Effector memory CD4-positive, alpha-beta T cell (primary cell): ENCODE data around the gene BFSP1.

Experiments
- DNase-seq, 3 donors: peaks; one replicate each; pipeline ENCODE4 v3.0.0-alpha.2; 2020
- H3K27ac ChIP-seq: 2 replicates; pipeline ENCODE4 v1.7.0; 2013; ENCODE audit warnings: mild to moderate bottlenecking, low read length, moderate library complexity; ENCODE audit not compliant: insufficient read depth, poor library complexity, severe bottlenecking
- H3K27me3 ChIP-seq: replicated peaks from 2 replicates; pipeline ENCODE4 v1.7.0; 2013; ENCODE audit warnings: mild to moderate bottlenecking, low read length; ENCODE audit not compliant: insufficient read depth, control insufficient read depth, poor library complexity, severe bottlenecking
- H3K36me3 ChIP-seq: 2 replicates; pipeline ENCODE4 v1.7.0; 2013; ENCODE audit warnings: mild to moderate bottlenecking, low read length, moderate library complexity; ENCODE audit not compliant: control insufficient read depth, insufficient read depth
- H3K4me1 ChIP-seq: 2 replicates; pipeline ENCODE4 v1.7.0; 2013; ENCODE audit warnings: low read length, mild to moderate bottlenecking; ENCODE audit not compliant: control insufficient read depth, insufficient read depth, poor library complexity, severe bottlenecking
- H3K4me3 ChIP-seq: 2 replicates; pipeline ENCODE4 v1.7.0; 2013; ENCODE audit warnings: low read length, low read depth, mild to moderate bottlenecking; ENCODE audit not compliant: insufficient read depth, poor library complexity, severe bottlenecking
- H3K9me3 ChIP-seq: 2 replicates; pipeline ENCODE4 v1.7.0; 2013; ENCODE audit warnings: mild to moderate bottlenecking, low read length, moderate library complexity; ENCODE audit not compliant: control insufficient read depth

The BFSP1 gene

GRCh38 chr20:17568972-17569521 is 37.9 kb upstream of the BFSP1 start:
- Histone ChIP-seq H3K27ac (no peak overlapping the region), H3K9me3 (no peaks in the 10 kb centered on the region), H3K4me3 (peak overlapping the region; percentile 92), H3K36me3 (no peaks in the 10 kb centered on the region), H3K27me3 (no peaks in the 10 kb centered on the region), H3K4me1 (peaks cover 4% of the 10 kb centered on the region)
- DNase-seq: peak in 1 of 3 donors; percentile 20

- no peak overlapping the region for H3K4me3 ChIP-seq
- no peak overlapping the region for H3K27ac ChIP-seq
- no peaks in the 10 kb centered on the region for H3K36me3 ChIP-seq
- no peak for DNase-seq
- H3K27me3 ChIP-seq: no peaks in the 10 kb centered on the region
- H3K9me3 ChIP-seq: no peaks in the 10 kb centered on the region
- H3K4me1 ChIP-seq: peaks cover 4% of the 10 kb centered on the region
Measured at GRCh38 chr20:17568045-17568788, 37.0 kb upstream of the BFSP1 start.

- H3K9me3 ChIP-seq: no peaks in the 10 kb centered on the region
- no peak overlapping the region for H3K27ac ChIP-seq
- H3K36me3 ChIP-seq: no peaks in the 10 kb centered on the region
- peaks cover 4% of the 10 kb centered on the region for H3K4me1 ChIP-seq
- no peaks in the 10 kb centered on the region for H3K27me3 ChIP-seq
- no peak for DNase-seq
- H3K4me3 ChIP-seq: no peak overlapping the region
Measured at GRCh38 chr20:17566345-17566744, 35.2 kb upstream of the BFSP1 start.

GRCh38 chr20:17565169-17565845 is 34.1 kb upstream of the BFSP1 start:
- Histone ChIP-seq H3K27ac (no peak overlapping the region), H3K36me3 (no peaks in the 10 kb centered on the region), H3K9me3 (no peaks in the 10 kb centered on the region), H3K27me3 (no peaks in the 10 kb centered on the region), H3K4me1 (peaks cover 4% of the 10 kb centered on the region), H3K4me3 (no peak overlapping the region)
- DNase-seq: no peak

- Histone ChIP-seq H3K4me3 (no peak overlapping the region), H3K27me3 (no peaks in the 10 kb centered on the region), H3K27ac (no peak overlapping the region), H3K9me3 (no peaks in the 10 kb centered on the region), H3K4me1 (no peaks in the 10 kb centered on the region), H3K36me3 (no peaks in the 10 kb centered on the region)
- no peak for DNase-seq
Measured at GRCh38 chr20:17562804-17563305, 31.7 kb upstream of the BFSP1 start.

GRCh38 chr20:17560344-17561074 is 29.3 kb upstream of the BFSP1 start:
- Histone ChIP-seq H3K4me1 (no peaks in the 10 kb centered on the region), H3K27me3 (no peaks in the 10 kb centered on the region), H3K36me3 (no peaks in the 10 kb centered on the region), H3K27ac (no peak overlapping the region), H3K9me3 (no peaks in the 10 kb centered on the region), H3K4me3 (no peak overlapping the region)
- DNase-seq: no peak

- Histone ChIP-seq H3K27ac (no peak overlapping the region), H3K36me3 (no peaks in the 10 kb centered on the region), H3K4me1 (no peaks in the 10 kb centered on the region), H3K27me3 (no peaks in the 10 kb centered on the region), H3K9me3 (no peaks in the 10 kb centered on the region), H3K4me3 (no peak overlapping the region)
- DNase-seq: no peak
Measured at GRCh38 chr20:17559338-17559737, 28.2 kb upstream of the BFSP1 start.

- no peak for DNase-seq
- no peaks in the 10 kb centered on the region for H3K4me1 ChIP-seq
Measured at GRCh38 chr20:17558941-17559304, 27.7 kb upstream of the BFSP1 start.

GRCh38 chr20:17558154-17558940 is 27.2 kb upstream of the BFSP1 start:
- Histone ChIP-seq H3K36me3 (no peaks in the 10 kb centered on the region), H3K27ac (no peak overlapping the region), H3K4me3 (no peak overlapping the region), H3K27me3 (no peaks in the 10 kb centered on the region), H3K4me1 (no peaks in the 10 kb centered on the region), H3K9me3 (no peaks in the 10 kb centered on the region)
- DNase-seq: no peak

More at GRCh38 chr20:17558941-17559304, 27.7 kb upstream of the BFSP1 start:
- Histone ChIP-seq H3K27ac (no peak overlapping the region), H3K36me3 (no peaks in the 10 kb centered on the region), H3K9me3 (no peaks in the 10 kb centered on the region), H3K27me3 (no peaks in the 10 kb centered on the region), H3K4me3 (no peak overlapping the region)
